Measurements from ENCODE around the gene LRP11. TPM values are rescaled to one million over a fixed set of nuclear protein-coding genes. Genes with fewer than 3 reads are reported as not detected.
A peak's percentile ranks its signal among the peaks of the same experiment; 100 is the strongest.
"Not testable (repeated sequence)": the region's sequence is repeated elsewhere in the genome, so short reads cannot be mapped to it uniquely, and the experiment has no call there.

LRP11 gene
- polyA plus RNA-seq, 10 donors: 16.4 to 33.0 (median 23.8) TPM

DNA sequence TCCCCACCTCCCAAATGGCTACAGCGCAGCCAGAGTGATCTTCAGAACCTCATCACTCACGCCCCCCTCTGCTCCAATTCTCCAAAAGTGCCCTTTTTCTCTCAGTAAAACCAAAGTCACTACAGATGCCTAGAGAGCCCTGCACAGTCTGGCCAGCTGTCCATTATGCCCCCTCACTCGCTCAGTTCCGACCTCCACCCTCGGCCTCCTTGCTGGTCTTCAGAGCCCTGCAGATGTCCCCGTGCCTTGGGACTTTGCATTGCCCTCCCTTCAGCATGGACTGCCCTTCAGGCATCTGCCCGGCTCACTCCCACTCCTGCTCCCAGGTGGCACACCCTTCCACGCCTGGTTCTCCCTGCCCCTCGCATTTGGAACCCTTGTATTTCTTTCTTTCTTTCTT is 34.8 kb upstream of the LRP11 start:
- DNase-seq: no peak

GRCh38 chr6:149897855-149898744 is 33.9 kb upstream of the LRP11 start, which contains the start of gene RAET1E:
RAET1E (minus strand) TSS chr6:149898113; CDS start chr6:149890901, 7,212 bp downstream.
- DNase-seq: no peak

- peak; percentile 64 to 83 (median 80) for DNase-seq
These were observed 33.0 kb upstream of the LRP11 start for GRCh38 chr6:149897015-149897697.

- DNase-seq: no peak
These were observed 32.3 kb upstream of the LRP11 start for GRCh38 chr6:149896491-149896890.

DNA sequence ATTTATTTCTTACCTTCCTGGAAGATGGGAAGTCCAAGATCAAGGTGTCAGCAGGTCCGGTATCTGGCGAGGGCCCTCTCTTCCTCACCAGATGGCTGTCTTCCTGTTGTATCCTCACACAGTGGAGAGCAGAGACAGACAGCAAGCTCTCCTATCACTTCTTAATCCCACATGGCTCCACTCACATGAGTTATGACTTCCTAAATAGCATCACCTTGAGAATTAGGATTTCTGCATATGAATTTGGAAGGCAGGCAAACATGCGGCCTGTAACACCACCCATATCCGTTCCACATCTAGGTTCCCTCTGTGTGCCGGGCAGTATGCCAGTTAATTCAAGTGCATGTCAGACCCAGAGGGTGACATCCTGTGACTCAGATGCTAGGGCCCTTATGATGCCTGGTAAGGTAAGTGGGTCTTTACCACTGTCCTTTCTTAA is 31.7 kb upstream of the LRP11 start:
- DNase-seq: peak in 2 of 3 donors; percentile 20 to 33

GRCh38 chr6:149895048-149895590 is 31.0 kb upstream of the LRP11 start:
- peak; percentile 41 to 76 (median 75) for DNase-seq

DNA sequence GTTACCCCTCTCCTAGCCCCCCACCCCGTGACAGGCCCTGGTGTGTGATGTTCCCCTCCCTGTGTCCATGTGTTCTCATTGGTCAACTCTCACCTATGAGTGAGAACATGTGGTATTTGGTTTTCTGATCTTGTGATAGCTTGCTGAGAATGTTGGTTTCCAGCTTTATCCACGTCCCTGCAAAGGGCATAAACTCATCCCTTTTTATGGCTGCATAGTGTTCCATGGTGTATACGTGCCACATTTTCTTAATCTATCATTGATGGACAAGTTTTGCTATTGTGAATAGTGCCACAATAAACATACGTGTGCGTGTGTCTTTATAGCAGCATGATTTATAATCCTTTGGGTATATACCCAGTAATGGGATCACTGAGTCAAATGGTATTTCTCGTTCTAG is 27.7 kb upstream of the LRP11 start:
- DNase-seq: not testable (repeated sequence)

GRCh38 chr6:149891259-149891658 is 27.1 kb upstream of the LRP11 start:
- no peak for DNase-seq

DNA sequence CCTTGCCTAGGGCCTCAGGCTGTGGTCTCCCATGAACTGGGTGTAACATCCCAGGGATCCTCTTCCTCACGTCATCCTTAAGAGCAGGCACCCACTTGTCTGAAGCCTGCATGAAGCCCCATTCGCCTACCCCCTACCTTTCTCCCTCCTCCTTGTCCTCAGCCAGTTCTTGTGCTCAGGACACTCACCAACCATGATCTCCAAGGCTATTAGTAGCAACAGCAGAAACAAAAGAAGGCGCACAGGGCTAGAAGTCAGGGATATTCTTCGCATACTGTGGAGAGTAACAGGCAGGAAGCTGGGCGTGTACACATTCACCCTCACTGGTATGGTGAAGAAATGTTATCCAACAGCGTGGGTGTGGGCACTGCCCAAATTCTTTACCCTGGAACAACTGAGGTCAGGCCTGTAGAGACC is 26.5 kb upstream of the LRP11 start:
- no peak for DNase-seq

DNA sequence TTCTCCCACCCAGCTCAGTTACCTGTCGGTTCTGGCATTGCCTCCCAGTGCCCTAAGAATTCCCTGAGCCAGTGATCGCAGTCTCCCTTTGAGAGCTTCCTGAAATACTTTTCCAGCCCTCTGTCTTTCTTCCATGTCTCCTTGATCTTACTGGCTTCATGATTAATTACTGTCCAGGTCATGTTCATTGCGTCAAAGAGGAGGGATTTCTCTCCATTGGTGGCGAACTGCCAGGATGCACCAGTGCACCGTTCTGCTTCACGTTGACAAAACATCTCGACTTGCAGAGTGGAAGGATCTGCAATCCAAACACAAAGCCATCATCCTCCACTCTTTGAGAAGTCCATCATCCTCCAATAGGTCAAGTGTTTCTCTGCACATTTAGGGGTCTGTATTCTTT is 25.2 kb upstream of the LRP11 start:
- DNase-seq: no peak

- no peak for DNase-seq
These were observed 24.5 kb upstream of the LRP11 start for GRCh38 chr6:149888659-149889058.

DNA sequence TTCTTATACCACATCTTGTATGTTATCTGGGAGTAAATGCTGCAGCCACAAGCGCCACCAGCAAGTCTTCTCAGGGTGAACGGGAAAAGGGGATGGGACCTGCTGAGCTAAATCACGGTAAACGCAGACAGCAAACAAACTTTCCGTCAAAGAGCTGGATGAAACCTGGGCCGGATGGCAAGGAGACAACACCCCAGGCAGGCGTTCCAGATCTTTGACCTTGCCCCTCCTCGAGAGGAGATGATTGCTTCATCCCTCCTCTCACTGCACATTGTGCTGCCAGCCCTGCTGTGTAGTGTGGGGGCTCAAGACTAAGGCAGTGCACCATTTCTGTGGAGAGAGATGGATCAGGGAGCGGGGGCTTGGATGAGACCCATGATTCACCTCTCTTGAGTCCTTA is 23.9 kb upstream of the LRP11 start:
- DNase-seq: no peak

GRCh38 chr6:149887343-149887742 is 23.2 kb upstream of the LRP11 start:
- DNase-seq: peak in 1 of 3 donors; percentile 22

DNA sequence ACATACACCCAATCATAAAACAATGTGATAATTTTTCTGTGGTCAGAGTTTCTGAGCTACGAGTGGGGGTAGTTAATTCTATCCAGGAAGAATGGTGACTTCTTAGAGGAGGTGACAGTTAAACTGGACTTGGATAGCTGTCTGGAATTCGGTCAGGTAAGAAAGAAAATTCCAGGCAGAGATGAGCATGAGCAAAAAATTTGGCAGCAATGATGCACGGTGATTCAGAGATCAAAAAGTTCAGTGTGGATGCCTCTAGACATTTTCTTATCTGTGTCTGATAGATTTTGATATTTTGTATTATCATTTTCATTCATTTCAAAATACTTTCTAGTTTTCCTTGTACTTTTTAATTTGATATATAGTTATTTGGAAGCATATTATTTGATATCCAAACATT is 21.7 kb upstream of the LRP11 start:
- DNase-seq: no peak

DNA sequence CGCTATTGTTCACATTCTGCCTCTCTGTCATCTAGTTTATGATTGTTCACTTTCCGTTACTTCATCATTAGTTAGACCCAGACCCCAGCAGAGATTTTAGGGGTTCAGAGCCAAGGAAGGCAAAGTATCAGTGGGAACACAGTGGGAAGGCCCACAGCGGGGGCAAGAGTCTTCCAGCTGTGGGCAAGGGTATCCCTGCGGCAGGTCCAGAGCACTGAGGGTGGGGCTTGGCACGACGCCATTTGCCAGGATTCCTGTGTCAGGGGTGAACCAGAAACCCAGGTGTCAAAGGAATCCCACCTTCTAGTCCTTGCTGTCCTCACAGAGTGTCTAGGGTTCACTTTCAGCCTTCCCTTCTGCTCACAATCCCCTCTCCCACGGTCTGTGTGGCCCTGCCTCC is 20.5 kb upstream of the LRP11 start:
- DNase-seq: no peak

DNA sequence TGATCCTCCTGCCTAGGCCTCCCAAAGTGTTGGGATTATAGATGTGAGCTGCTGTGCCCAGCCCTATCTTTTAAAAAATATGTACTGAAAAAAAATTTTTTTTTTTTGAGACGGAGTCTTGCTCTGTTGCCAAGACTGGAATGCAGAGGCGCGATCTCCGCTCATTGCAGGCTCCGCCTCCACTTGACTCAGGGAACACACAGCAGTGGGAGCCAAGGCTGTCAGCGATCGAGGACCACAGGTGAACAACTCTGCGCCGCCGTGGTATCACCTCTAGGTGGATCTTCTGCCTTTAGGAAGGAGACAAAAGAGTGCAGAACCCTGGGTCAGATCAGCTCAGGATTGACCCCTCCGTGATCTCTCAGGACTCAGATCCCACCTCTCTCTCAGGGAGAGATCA is 20.1 kb upstream of the LRP11 start:
- DNase-seq: no peak

DNA sequence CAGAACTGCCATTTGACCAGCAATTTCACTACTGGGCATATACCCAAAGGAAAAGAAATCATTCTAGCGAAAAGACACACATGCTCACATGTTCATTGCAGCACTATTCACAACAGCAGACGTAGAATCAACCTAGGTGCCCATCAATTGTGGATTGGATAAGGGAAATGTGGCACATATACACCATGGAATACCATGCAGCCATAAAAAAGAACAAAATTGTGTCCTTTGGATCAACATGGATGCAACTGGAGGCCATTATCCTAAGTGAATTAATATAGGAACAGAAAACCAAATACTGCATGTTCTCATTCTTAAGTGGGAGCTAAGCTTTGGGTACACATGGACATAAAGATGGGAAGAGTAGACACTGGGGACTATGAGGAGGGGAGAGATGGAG is 17.7 kb upstream of the LRP11 start:
- DNase-seq: no peak

- no peak for DNase-seq
These were observed 17.1 kb upstream of the LRP11 start for GRCh38 chr6:149881066-149881766.

DNA sequence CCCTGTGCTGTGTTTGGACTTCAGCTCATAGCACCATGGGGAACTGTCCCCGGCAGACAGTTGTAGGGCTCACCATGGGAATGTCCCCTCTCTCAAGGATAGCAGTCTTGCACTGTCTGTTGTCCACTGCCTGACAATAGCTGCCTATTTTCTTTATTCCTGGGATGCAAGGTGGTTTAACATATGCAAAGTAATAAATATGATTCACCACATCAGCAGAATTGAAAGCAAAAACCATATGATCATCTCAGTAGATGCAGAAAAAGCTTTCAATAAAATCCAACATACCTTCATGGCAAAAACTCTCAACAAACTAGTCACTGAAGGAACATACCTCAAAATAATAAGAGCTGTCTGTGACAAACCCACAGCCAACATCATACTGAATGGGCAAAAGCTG is 13.5 kb upstream of the LRP11 start:
- DNase-seq: no peak

- DNase-seq: no peak
These were observed 12.2 kb upstream of the LRP11 start for GRCh38 chr6:149876241-149876933.

GRCh38 chr6:149872233-149872632 is 8.1 kb upstream of the LRP11 start:
- DNase-seq: no peak

All from muscle of back (tissue), 11 donors.